BE2C (cell line): ENCODE measurements around the gene AP1G2.

ENCODE experiments used
- DNase-seq: peaks from one replicate; pipeline ENCODE4 v3.0.0-alpha.2; 2020
- H3K27me3 ChIP-seq: fragments of 250-450 bp; sonication (Bioruptor Pico); 2 replicates; pipeline ENCODE4 v1.5.1; 2020; ENCODE audit warnings: mild to moderate bottlenecking
- H3K36me3 ChIP-seq: fragments of 250-450 bp; sonication (Bioruptor Pico); 2 replicates; pipeline ENCODE4 v1.5.1; 2020; ENCODE audit warnings: mild to moderate bottlenecking
- H3K4me1 ChIP-seq: fragments of 250-450 bp; sonication (Bioruptor Pico); 2 replicates; pipeline ENCODE4 v1.5.1; 2020
- H3K4me3 ChIP-seq: 2 replicates; pipeline ENCODE4 v1.5.1; 2011; ENCODE audit warnings: low read depth, low read length
- H3K9me3 ChIP-seq: fragments of 250-450 bp; sonication (Bioruptor Pico); 2 replicates; pipeline ENCODE4 v1.5.1; 2020
- TF ChIP-seq, protein P1 (sequence below): IDR thresholded peaks from 2 replicates; pipeline ENCODE4 v1.5.1; 2012; ENCODE audit warnings: mild to moderate bottlenecking, low read depth, low read length

The AP1G2 gene

DNA sequence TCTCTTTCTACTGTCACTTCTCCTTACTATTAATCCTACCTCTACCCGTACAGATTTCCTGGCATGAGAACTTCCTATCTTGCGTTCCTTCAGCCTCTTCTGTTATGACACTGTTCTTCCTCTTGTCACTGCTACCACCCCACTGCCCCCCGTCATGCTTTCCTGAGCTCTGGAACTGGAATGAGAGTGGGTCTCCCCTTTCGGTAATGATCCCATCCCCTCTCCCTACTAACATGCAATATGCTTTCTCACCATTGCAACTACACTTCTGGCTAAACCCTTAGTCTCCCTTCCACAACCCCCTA is 4.9 kb upstream of the AP1G2 start:
- Histone ChIP-seq H3K4me3 (no peak overlapping the region), H3K9me3 (no peaks in the 10 kb centered on the region), H3K36me3 (no peaks in the 10 kb centered on the region), H3K27me3 (peaks cover 3% of the 10 kb centered on the region; the same call in 1 of the 2 replicates), H3K4me1 (peaks cover 15% of the 10 kb centered on the region)
- TF ChIP-seq, protein P1, sequence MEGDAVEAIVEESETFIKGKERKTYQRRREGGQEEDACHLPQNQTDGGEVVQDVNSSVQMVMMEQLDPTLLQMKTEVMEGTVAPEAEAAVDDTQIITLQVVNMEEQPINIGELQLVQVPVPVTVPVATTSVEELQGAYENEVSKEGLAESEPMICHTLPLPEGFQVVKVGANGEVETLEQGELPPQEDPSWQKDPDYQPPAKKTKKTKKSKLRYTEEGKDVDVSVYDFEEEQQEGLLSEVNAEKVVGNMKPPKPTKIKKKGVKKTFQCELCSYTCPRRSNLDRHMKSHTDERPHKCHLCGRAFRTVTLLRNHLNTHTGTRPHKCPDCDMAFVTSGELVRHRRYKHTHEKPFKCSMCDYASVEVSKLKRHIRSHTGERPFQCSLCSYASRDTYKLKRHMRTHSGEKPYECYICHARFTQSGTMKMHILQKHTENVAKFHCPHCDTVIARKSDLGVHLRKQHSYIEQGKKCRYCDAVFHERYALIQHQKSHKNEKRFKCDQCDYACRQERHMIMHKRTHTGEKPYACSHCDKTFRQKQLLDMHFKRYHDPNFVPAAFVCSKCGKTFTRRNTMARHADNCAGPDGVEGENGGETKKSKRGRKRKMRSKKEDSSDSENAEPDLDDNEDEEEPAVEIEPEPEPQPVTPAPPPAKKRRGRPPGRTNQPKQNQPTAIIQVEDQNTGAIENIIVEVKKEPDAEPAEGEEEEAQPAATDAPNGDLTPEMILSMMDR = no peak
- no peak for DNase-seq

DNA sequence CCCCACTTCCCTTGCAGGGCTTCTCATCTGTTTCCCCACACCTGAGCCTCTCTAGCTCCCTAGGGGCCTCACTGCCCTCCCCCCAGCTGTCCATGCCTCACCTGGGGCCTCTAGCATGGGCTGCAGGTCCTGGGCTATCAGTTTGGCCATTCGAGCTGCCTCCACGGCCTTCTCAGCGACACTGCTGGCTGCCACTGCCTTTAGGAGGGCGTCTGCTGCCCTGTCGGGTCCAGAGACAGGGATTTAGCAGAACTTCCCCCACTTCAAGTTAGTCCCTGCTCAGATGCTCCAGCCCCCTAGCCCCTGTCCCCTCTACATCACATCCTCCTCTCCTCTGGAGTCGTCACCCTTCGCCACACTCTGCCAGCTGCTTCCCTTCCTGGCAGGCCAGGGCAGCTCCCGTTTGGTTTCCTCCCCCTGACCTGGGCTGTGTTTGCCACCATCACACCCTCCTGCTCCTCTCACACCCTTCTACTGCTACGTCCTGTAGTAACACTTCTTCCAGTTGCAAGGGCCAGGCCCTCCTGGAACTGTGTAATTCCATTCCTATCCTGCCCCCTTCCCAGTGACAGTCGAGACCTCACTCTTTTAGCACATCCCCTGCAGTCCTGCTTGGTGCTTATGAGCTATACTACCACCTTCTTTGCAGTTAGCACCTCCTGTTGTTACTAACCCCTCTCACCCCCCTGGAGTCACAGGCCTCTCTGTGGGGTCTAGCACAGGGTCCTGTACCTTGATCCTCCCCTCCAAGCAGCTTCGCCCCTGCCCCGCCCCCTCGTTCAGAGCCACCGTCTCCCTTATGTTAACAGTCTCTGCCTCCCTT is 4.3 kb upstream of the AP1G2 start:
- Histone ChIP-seq H3K4me1 (peaks cover 15% of the 10 kb centered on the region), H3K4me3 (no peak overlapping the region), H3K9me3 (no peaks in the 10 kb centered on the region), H3K27me3 (no peaks in the 10 kb centered on the region; the same call in 1 of the 2 replicates), H3K36me3 (no peaks in the 10 kb centered on the region)
- DNase-seq = no peak
- TF ChIP-seq, protein P1 = no peak

DNA sequence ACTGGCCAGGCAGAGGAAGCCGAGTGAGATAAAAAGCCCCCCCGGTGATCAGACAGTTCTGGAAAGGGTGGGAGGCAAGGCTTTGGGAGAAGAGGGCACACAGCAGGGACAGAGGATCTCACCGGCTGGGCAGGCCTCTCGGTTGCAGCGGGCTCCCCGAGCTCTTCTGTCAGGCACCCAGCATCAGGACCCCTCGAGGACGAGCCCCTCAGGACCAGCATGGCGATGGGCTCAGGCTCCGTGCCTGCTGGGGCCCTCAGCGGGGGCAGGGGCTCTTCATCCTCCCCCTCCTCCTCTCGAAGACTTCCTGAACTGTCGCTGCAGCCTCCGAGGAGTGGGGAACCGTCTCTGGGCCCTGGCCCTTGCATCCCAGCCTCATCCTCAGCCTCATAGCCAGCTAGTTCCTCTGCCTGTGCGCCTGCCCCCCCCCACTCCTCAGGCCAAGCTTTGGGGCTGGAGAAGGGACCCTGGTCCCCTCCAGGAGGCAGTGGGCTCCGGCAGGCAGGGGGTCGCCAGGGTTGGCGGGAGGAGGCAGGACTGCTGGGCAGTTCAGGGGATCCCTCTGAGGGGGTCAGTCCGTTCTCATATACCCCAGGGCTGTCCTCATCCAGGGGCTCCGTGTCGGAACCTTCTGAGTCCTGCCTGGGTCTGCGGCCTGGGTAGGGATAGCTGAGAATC is 3.4 kb upstream of the AP1G2 start:
- TF ChIP-seq, protein P1 = no peak
- Histone ChIP-seq H3K4me3 (no peak overlapping the region), H3K4me1 (peaks cover 15% of the 10 kb centered on the region), H3K36me3 (no peaks in the 10 kb centered on the region), H3K27me3 (no peaks in the 10 kb centered on the region), H3K9me3 (no peaks in the 10 kb centered on the region)
- DNase-seq = no peak

DNA sequence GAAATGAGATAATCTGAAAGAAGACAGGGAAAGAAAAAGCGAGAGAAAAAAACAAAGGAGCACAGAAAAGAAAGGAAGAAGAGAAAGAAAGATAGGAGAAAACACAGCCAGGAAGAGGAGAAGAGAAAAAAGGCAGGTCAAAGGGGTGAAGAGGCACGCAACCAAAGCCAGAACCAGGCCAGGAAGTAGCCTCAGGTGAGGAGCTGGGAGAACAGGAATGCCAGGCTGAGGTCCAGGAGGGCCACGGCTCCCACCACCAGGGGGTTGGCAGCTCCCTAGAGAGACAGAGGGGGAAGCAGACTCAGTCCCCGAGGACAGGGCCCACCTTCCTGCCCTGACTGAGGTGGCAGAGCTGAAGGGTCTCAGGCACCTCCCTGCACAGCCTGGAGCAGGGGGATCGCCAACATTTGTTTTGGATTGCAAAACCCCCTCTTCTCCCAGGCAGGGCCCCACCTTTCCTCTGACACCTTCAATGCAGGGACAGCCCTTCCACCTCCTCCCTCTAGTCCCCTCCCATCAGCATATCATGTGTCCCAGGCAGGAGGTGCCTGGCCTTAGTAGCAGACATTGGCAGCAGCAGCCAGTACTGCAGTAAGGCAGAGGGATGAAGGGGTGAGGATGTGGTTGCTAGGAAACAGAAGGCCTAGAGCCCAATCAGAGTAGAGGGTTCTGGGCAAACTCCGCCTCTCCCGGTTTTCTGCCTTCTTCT is 2.0 kb upstream of the AP1G2 start:
- Histone ChIP-seq H3K4me3 (no peak overlapping the region), H3K9me3 (no peaks in the 10 kb centered on the region), H3K27me3 (no peaks in the 10 kb centered on the region), H3K36me3 (no peaks in the 10 kb centered on the region), H3K4me1 (peaks cover 15% of the 10 kb centered on the region)
- peak; percentile 59 for DNase-seq
- TF ChIP-seq, protein P1 = peak; percentile 14; the same call in 1 of the 2 replicates

DNA sequence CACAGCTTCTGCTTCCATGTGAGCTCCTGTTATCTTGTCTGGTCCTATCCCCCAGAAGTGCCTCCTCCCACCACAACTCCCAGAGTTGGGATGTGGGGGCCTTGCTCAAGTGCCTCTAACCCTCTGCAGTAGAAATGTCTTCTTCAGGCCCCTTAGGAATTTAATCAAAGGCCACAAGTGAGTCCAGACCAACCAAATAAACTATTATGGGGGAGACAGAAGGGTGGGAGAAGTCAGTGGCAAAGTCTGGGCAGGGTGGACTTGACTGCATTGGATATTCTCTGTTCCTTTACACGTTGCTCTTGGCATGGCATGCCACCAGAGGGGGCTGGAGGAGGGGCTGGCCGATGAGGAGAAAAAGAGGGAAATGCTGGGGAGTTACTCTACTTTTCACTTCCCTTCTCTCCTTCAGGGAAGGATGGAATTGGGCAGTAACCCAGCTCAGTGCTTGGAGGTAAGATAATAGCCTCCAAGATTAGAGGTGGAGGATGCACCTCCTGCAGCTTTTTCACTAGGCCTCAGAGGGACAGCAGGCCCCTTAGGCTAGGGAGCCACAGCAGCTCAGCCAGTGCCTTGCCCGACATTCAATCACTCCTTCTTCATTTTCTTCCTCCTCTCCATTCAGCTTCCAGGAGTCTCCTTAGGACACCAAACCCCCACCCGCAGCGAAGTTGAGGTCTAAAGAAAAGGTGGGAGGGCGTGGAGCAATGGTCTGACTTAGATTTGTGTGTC is 1.2 kb upstream of the AP1G2 start:
- Histone ChIP-seq H3K9me3 (no peaks in the 10 kb centered on the region), H3K4me3 (no peak overlapping the region), H3K27me3 (no peaks in the 10 kb centered on the region), H3K36me3 (no peaks in the 10 kb centered on the region), H3K4me1 (peaks cover 15% of the 10 kb centered on the region)
- DNase-seq = peak; percentile 65
- TF ChIP-seq, protein P1 = peak; percentile 73
